Measurements from ENCODE around the gene PIM1.

Gene PIM1

DNA sequence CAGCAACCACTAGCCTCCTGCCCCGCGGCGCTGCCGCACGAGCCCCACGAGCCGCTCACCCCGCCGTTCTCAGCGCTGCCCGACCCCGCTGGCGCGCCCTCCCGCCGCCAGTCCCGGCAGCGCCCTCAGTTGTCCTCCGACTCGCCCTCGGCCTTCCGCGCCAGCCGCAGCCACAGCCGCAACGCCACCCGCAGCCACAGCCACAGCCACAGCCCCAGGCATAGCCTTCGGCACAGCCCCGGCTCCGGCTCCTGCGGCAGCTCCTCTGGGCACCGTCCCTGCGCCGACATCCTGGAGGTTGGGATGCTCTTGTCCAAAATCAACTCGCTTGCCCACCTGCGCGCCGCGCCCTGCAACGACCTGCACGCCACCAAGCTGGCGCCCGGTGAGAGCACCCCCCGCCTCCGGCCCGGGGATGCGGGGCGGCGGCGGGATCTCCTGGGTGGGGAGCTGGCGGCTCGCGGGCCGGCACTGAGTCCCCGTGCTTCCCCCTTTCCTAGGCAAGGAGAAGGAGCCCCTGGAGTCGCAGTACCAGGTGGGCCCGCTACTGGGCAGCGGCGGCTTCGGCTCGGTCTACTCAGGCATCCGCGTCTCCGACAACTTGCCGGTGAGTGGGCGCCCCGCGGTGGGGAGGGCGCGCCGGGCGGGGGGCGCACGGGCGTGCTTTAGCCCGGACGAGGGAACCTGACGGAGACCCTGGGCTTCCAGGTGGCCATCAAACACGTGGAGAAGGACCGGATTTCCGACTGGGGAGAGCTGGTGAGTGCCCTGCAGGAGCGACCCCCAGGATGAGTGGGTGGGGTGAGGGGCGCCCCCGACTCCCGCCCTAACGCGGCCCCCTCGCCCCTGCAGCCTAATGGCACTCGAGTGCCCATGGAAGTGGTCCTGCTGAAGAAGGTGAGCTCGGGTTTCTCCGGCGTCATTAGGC, 585 bp downstream of the PIM1 start:
- DNase-seq, result peak; percentile 44
- H3K4me2 ChIP-seq (ENCODE audit: low read depth, low read length), result peak overlapping the region; percentile 82

DNA sequence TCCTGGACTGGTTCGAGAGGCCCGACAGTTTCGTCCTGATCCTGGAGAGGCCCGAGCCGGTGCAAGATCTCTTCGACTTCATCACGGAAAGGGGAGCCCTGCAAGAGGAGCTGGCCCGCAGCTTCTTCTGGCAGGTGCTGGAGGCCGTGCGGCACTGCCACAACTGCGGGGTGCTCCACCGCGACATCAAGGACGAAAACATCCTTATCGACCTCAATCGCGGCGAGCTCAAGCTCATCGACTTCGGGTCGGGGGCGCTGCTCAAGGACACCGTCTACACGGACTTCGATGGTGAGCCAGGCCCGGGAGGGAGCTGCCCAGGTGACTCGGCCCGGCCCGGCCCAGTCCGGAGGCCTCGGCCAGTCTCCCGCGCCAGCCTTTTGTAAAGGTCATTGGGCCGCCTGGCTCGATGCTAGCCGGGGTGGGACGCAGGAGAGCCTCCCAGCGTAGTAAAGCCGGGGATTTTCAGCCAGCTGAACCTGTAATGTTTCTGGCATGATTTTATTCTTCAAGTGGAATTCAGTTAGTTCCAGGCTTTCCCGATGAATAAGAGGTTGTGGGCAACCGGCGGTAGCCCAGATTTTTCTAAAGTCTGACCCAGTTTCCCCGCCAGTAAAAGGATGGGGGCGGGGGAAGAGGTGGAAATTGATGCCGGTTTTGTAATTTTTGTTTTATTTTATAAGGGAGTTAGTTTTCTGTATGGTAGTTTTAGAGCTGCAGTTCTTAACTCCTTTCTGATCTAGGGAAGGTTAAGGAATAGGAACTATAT, 1.4 kb downstream of the PIM1 start:
- peaks cover 23% of the 10 kb centered on the region for H3K36me3 ChIP-seq (replicated peaks; ENCODE audit: insufficient read depth, low read length)
- H3K4me2 ChIP-seq (ENCODE audit: low read depth, low read length), result peak overlapping the region; percentile 82
- peaks cover 25% of the 10 kb centered on the region for H4K20me1 ChIP-seq (ENCODE audit: insufficient read depth, low read length)
- peak overlapping the region; percentile 99 for H3K9ac ChIP-seq (ENCODE audit: low read length)
- no peaks in the 10 kb centered on the region for H3K9me2 ChIP-seq (replicated peaks; ENCODE audit: insufficient read depth, low read length)
- no peaks in the 10 kb centered on the region for H3K9me3 ChIP-seq (replicated peaks; ENCODE audit: insufficient read depth, low read length)
- H3F3A ChIP-seq (ENCODE audit: insufficient read depth, low read length), result peaks cover 54% of the 10 kb centered on the region
- peaks cover 46% of the 10 kb centered on the region for H3K79me2 ChIP-seq (ENCODE audit: low read length)
- peaks cover 43% of the 10 kb centered on the region for H3K4me1 ChIP-seq (ENCODE audit: low read length)
- H3K27ac ChIP-seq (ENCODE audit: low read length), result peak overlapping the region; percentile 91
- DNase-seq, result peak; percentile 26
- H2AFZ ChIP-seq (ENCODE audit: low read length), result no peak overlapping the region
- TF ChIP-seq EZH2phosphoT487 (IDR thresholded peaks at IDR 0.05; ENCODE audit: low read length) (no peak), EZH2 (optimal IDR thresholded peaks at IDR 0.05; ENCODE audit: low read depth, low read length) (no peak)
- TF ChIP-seq, protein P1, sequence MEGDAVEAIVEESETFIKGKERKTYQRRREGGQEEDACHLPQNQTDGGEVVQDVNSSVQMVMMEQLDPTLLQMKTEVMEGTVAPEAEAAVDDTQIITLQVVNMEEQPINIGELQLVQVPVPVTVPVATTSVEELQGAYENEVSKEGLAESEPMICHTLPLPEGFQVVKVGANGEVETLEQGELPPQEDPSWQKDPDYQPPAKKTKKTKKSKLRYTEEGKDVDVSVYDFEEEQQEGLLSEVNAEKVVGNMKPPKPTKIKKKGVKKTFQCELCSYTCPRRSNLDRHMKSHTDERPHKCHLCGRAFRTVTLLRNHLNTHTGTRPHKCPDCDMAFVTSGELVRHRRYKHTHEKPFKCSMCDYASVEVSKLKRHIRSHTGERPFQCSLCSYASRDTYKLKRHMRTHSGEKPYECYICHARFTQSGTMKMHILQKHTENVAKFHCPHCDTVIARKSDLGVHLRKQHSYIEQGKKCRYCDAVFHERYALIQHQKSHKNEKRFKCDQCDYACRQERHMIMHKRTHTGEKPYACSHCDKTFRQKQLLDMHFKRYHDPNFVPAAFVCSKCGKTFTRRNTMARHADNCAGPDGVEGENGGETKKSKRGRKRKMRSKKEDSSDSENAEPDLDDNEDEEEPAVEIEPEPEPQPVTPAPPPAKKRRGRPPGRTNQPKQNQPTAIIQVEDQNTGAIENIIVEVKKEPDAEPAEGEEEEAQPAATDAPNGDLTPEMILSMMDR (IDR thresholded peaks at IDR 0.05; ENCODE audit: low read length), result no peak
- H3K27me3 ChIP-seq (replicated peaks; ENCODE audit: insufficient read depth, low read length), result no peaks in the 10 kb centered on the region
- H3K4me3 ChIP-seq (ENCODE audit: low read length), result peak overlapping the region; percentile 100

More for the DNA sequence above, 585 bp downstream of the PIM1 start:
- TF ChIP-seq, protein P1 (IDR thresholded peaks at IDR 0.05; ENCODE audit: low read length), result peak; percentile 15; the same call in 1 of the 2 replicates
- TF ChIP-seq EZH2 (optimal IDR thresholded peaks at IDR 0.05; ENCODE audit: low read depth, low read length), result no peak
- peak overlapping the region; percentile 100 for H3K4me3 ChIP-seq (ENCODE audit: low read length)
- H3K9ac ChIP-seq (ENCODE audit: low read length), result peak overlapping the region; percentile 99
- H3F3A ChIP-seq (ENCODE audit: insufficient read depth, low read length), result peaks cover 46% of the 10 kb centered on the region
- no peaks in the 10 kb centered on the region for H3K9me3 ChIP-seq (replicated peaks; ENCODE audit: insufficient read depth, low read length)
- H2AFZ ChIP-seq (ENCODE audit: low read length), result 0 out of 2 replicates have a peak overlapping the region, but pooled peaks have one; percentile 42
- peaks cover 41% of the 10 kb centered on the region for H3K4me1 ChIP-seq (ENCODE audit: low read length)
- H3K79me2 ChIP-seq (ENCODE audit: low read length), result peaks cover 46% of the 10 kb centered on the region
- H3K27ac ChIP-seq (ENCODE audit: low read length), result peak overlapping the region; percentile 91
- H3K27me3 ChIP-seq (replicated peaks; ENCODE audit: insufficient read depth, low read length), result no peaks in the 10 kb centered on the region
- peaks cover 25% of the 10 kb centered on the region for H4K20me1 ChIP-seq (ENCODE audit: insufficient read depth, low read length)
- H3K36me3 ChIP-seq (replicated peaks; ENCODE audit: insufficient read depth, low read length), result peaks cover 23% of the 10 kb centered on the region
- no peaks in the 10 kb centered on the region for H3K9me2 ChIP-seq (replicated peaks; ENCODE audit: insufficient read depth, low read length)

DNA sequence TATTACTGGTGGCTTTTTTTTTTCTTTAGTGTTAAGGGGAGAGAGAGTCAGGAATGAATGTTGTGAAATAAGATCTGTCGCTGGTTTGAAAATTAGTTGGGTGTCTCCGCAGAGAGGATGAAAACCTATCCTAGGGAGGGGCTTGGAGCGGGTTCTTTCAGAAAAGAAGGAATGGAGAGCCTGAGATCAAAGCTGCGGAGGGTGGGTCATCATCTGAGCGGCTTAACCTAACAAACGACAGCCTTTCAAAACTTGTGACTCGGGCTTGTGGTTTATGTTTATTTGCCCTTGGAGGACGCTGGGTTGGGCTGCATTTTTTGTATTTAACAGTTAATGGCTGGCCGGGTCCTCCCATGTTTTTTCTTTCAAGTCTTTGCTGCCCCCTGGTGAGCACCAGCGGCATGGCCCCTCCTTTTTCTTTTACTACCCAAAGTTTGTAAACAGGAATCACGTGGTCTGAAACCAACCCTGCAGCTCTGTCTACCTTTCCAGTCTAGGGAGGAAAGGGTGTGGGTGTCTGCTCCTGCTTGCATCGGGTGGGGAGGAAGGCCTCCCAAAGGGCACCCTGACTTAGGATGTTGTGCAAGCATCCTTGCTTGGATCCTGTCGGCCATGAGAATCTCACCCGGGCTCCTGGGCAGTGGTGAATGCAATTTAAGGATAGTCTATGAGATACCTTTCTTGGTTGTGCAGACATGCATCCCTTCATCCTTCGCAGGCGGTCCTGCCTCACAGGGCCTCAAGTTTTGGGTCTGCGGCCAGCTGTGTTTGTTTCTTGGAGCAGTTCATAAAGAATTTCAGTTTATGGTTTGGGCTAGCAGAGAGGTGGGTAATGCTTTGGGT, 2.2 kb downstream of the PIM1 start:
- TF ChIP-seq EZH2 (optimal IDR thresholded peaks at IDR 0.05; ENCODE audit: low read depth, low read length), result no peak
- TF ChIP-seq, protein P1 (IDR thresholded peaks at IDR 0.05; ENCODE audit: low read length), result peak; percentile 88
- peaks cover 46% of the 10 kb centered on the region for H3K79me2 ChIP-seq (ENCODE audit: low read length)

More for the DNA sequence above, 2.2 kb downstream of the PIM1 start:
- peak overlapping the region; percentile 82 for H3K4me2 ChIP-seq (ENCODE audit: low read depth, low read length)
- H3K4me1 ChIP-seq (ENCODE audit: low read length), result peaks cover 43% of the 10 kb centered on the region
- no peaks in the 10 kb centered on the region for H3K9me2 ChIP-seq (replicated peaks; ENCODE audit: insufficient read depth, low read length)
- no peak overlapping the region for H2AFZ ChIP-seq (ENCODE audit: low read length)
- H3K27ac ChIP-seq (ENCODE audit: low read length), result peak overlapping the region; percentile 91
- H3K27me3 ChIP-seq (replicated peaks; ENCODE audit: insufficient read depth, low read length), result no peaks in the 10 kb centered on the region
- peaks cover 25% of the 10 kb centered on the region for H4K20me1 ChIP-seq (ENCODE audit: insufficient read depth, low read length)
- H3K4me3 ChIP-seq (ENCODE audit: low read length), result peak overlapping the region; percentile 100
- peak overlapping the region; percentile 99 for H3K9ac ChIP-seq (ENCODE audit: low read length)
- H3F3A ChIP-seq (ENCODE audit: insufficient read depth, low read length), result peaks cover 60% of the 10 kb centered on the region
- H3K36me3 ChIP-seq (replicated peaks; ENCODE audit: insufficient read depth, low read length), result peaks cover 23% of the 10 kb centered on the region
- peak; percentile 93 for DNase-seq
- no peaks in the 10 kb centered on the region for H3K9me3 ChIP-seq (replicated peaks; ENCODE audit: insufficient read depth, low read length)

Measured in MM.1S (cell line).